Activated T-cell treated with anti-CD3 and anti-CD28 coated beads, Interleukin-2, amount 50 U/mL, for 4 hours (primary cell): ENCODE measurements around the gene CHRD. TPM values are rescaled to one million over a fixed set of nuclear protein-coding genes. Genes with fewer than 3 reads are reported as not detected.
A peak's percentile ranks its signal among the peaks of the same experiment; 100 is the strongest.
"Not testable (repeated sequence)": the region's sequence is repeated elsewhere in the genome, so short reads cannot be mapped to it uniquely, and the experiment has no call there.

Source experiments
- ATAC-seq, 2 donors: fragments of 200-7000 bp; cut with Tn5 transposase; one replicate each; pipeline ENCODE4 v1.10.0; 2021
- DNase-seq: peaks from one replicate; pipeline ENCODE4 v3.0.0-alpha.2; 2020
- H3K27me3 Mint-ChIP-seq: one replicate; pipeline ENCODE4 v1.8.0; 2021; ENCODE audit warnings: low read depth, mixed read lengths
- H3K36me3 Mint-ChIP-seq: one replicate; pipeline ENCODE4 v1.8.0; 2022; ENCODE audit warnings: mixed read lengths; ENCODE audit not compliant: insufficient read depth
- H3K4me1 Mint-ChIP-seq: one replicate; pipeline ENCODE4 v1.8.0; 2021; ENCODE audit warnings: low read depth, mixed read lengths
- H3K4me3 Mint-ChIP-seq: one replicate; pipeline ENCODE4 v1.8.0; 2021; ENCODE audit warnings: mild to moderate bottlenecking, moderate library complexity, mixed read lengths
- H3K9me3 Mint-ChIP-seq: one replicate; pipeline ENCODE4 v1.8.0; 2021; ENCODE audit warnings: mixed read lengths
- total RNA-seq, 3 donors: library from RNA; stranded (reverse); gene quantifications; one replicate each; pipeline ENCODE4 v1.2.1, GENCODE V29; 2021

CHRD gene
- total RNA-seq, 3 donors from 2014 or later: 0.11 to 0.33 TPM; not detected in 1

GRCh38 chr3:184339451-184340135 is 40.3 kb upstream of the CHRD start:
- peaks cover 34% of the 10 kb centered on the region for H3K4me1 Mint-ChIP-seq
- not testable (repeated sequence) for H3K9me3 Mint-ChIP-seq, DNase-seq, H3K27me3 Mint-ChIP-seq, ATAC-seq, H3K4me3 Mint-ChIP-seq, H3K36me3 Mint-ChIP-seq

DNA sequence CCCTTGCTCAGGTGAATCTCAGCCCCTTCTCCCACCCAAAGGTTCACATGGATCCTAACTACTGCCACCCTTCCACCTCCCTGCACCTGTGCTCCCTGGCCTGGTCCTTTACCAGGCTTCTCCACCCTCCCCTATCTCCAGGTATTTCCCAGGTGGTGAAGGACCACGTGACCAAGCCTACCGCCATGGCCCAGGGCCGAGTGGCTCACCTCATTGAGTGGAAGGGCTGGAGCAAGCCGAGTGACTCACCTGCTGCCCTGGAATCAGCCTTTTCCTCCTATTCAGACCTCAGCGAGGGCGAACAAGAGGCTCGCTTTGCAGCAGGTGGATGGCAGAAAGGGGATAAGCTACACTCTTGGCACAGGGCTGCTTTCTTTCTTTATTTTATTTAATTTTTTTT is 37.9 kb upstream of the CHRD start:
- DNase-seq: no peak
- Mint-ChIP-seq H3K36me3 (peaks cover 10% of the 10 kb centered on the region), H3K9me3 (no peaks in the 10 kb centered on the region), H3K4me1 (peaks cover 19% of the 10 kb centered on the region), H3K4me3 (no peak overlapping the region), H3K27me3 (no peaks in the 10 kb centered on the region)
- ATAC-seq: no peak

- Mint-ChIP-seq H3K36me3 (peaks cover 10% of the 10 kb centered on the region), H3K4me1 (peaks cover 5% of the 10 kb centered on the region), H3K9me3 (no peaks in the 10 kb centered on the region), H3K27me3 (no peaks in the 10 kb centered on the region), H3K4me3 (no peak overlapping the region)
- ATAC-seq: no peak
- no peak for DNase-seq
Observed at GRCh38 chr3:184343200-184343876, 36.5 kb upstream of the CHRD start.

- H3K36me3 Mint-ChIP-seq: peaks cover 10% of the 10 kb centered on the region
- no peak for ATAC-seq
- no peak for DNase-seq
- H3K27me3 Mint-ChIP-seq: no peaks in the 10 kb centered on the region
- no peaks in the 10 kb centered on the region for H3K9me3 Mint-ChIP-seq
- H3K4me3 Mint-ChIP-seq: no peak overlapping the region
- peaks cover 3% of the 10 kb centered on the region for H3K4me1 Mint-ChIP-seq
Observed at GRCh38 chr3:184344579-184345316, 35.1 kb upstream of the CHRD start.

DNA sequence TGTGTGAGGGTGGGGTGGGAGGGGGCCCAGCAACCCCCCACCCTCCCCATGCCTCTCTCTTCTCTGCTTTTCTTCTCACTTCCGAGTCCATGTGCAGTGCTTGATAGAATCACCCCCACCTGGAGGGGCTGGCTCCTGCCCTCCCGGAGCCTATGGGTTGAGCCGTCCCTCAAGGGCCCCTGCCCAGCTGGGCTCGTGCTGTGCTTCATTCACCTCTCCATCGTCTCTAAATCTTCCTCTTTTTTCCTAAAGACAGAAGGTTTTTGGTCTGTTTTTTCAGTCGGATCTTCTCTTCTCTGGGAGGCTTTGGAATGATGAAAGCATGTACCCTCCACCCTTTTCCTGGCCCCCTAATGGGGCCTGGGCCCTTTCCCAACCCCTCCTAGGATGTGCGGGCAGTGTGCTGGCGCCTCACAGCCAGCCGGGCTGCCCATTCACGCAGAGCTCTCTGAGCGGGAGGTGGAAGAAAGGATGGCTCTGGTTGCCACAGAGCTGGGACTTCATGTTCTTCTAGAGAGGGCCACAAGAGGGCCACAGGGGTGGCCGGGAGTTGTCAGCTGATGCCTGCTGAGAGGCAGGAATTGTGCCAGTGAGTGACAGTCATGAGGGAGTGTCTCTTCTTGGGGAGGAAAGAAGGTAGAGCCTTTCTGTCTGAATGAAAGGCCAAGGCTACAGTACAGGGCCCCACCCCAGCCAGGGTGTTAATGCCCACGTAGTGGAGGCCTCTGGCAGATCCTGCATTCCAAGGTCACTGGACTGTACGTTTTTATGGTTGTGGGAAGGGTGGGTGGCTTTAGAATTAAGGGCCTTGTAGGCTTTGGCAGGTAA is 34.3 kb upstream of the CHRD start:
- peak; percentile 58 to 64 for ATAC-seq
- H3K4me1 Mint-ChIP-seq: peaks cover 3% of the 10 kb centered on the region
- H3K9me3 Mint-ChIP-seq: no peaks in the 10 kb centered on the region
- H3K36me3 Mint-ChIP-seq: peaks cover 9% of the 10 kb centered on the region
- no peak for DNase-seq
- H3K4me3 Mint-ChIP-seq: no peak overlapping the region
- no peaks in the 10 kb centered on the region for H3K27me3 Mint-ChIP-seq

DNA sequence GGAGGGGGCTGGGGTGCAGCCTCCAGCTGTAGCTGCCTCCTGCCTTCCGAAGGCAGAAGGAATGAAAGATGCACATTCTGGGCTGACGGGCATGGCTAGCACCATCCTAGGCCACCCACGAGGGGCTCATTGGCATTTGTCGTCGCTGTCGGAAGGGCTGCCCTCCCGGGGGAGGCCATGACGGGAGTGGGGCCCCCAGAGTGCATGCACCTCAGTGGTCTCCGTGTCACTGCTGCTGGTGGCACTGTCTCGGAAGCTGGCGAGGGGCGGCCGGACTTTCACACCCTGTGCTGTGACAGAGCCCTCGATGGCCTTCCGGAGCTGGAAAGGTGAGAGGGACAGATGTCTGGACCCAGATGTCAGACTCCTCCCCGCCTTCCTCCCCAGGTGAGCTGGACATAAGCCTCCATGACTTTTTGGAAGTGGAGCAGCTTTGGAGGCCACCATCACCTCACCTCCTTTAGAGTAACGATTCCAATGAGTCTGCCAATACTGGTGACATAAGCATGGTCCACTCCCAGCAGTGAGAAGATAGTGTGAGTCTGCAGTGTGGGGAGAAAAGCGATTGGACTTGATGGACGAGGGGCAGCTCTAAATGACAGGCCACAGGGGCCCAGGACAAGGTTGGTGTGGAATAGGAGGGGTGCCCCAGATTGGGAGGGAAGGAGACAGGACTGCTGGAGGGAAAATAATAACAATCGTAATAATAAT is 33.2 kb upstream of the CHRD start:
- ATAC-seq: no peak
- Mint-ChIP-seq H3K4me1 (no peaks in the 10 kb centered on the region), H3K27me3 (no peaks in the 10 kb centered on the region), H3K9me3 (no peaks in the 10 kb centered on the region), H3K36me3 (peaks cover 4% of the 10 kb centered on the region), H3K4me3 (no peak overlapping the region)
- no peak for DNase-seq

GRCh38 chr3:184347321-184348056 is 32.4 kb upstream of the CHRD start:
- peaks cover 4% of the 10 kb centered on the region for H3K36me3 Mint-ChIP-seq
- no peaks in the 10 kb centered on the region for H3K27me3 Mint-ChIP-seq
- H3K4me1 Mint-ChIP-seq: no peaks in the 10 kb centered on the region
- DNase-seq (no peak), ATAC-seq (no peak)
- H3K9me3 Mint-ChIP-seq: no peaks in the 10 kb centered on the region
- no peak overlapping the region for H3K4me3 Mint-ChIP-seq

DNA sequence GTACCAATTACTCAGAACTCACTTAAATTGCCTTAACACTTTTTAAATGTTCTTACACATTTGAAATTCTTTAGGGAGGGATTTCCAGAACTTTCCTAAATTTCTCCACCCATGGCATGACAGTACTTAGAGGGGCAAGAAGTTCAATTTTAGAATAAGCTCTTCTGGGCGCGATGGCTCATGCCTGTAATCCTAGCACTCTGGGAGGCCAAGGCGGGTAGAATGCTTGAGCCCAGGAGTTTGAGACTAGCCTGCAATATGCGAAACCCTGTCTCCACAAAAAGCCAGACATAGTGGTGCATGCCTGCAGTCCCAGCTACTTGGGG is 31.8 kb upstream of the CHRD start:
- Mint-ChIP-seq H3K27me3 (no peaks in the 10 kb centered on the region), H3K4me3 (no peak overlapping the region), H3K4me1 (no peaks in the 10 kb centered on the region), H3K9me3 (no peaks in the 10 kb centered on the region), H3K36me3 (peaks cover 4% of the 10 kb centered on the region)
- DNase-seq (no peak), ATAC-seq (no peak)

DNA sequence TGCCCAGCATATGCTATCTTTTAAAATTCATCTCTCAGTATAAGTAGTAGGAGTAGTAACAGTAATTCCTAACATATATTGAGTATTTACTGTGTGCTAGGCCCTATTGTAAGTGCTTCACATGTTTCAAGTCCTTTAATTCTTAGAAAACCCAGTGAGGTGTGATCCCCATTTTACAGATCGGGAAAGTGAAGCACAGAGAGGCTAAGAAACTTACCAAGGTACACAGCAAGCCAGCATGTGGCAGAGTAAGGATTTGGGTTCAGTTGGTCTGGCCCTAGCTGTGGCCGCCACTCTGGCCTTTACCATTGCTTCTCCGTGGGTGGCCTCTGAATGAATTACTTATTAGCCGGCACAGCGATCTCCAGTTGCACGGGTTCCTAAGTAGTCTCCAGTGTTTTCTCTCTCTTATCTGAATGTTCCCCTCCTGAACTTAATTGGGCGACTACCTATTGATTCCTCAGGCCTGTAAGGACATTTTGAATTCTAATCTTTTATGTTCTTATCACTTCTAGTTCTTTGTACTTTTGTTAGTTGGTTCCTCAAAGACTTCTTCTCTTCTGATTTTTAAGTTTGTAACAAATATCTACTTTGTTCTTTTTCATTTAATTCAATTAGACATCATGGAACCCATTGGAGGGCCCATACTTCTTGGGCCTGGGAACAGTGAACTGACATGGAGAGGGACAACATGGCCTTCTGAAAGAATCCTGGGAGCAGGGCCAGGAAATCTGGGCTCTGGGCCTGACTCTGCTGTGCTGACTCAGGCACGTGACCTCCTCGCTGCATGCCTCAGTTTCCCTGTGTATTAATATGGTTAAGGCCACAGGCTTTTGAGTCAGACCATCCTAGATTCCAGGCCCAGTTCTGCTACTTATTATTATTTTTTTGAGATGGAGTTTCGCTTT is 30.0 kb upstream of the CHRD start:
- Mint-ChIP-seq H3K4me3 (no peak overlapping the region), H3K4me1 (peaks cover 2% of the 10 kb centered on the region), H3K36me3 (peaks cover 4% of the 10 kb centered on the region), H3K9me3 (no peaks in the 10 kb centered on the region), H3K27me3 (no peaks in the 10 kb centered on the region)
- DNase-seq: no peak
- no peak for ATAC-seq

DNA sequence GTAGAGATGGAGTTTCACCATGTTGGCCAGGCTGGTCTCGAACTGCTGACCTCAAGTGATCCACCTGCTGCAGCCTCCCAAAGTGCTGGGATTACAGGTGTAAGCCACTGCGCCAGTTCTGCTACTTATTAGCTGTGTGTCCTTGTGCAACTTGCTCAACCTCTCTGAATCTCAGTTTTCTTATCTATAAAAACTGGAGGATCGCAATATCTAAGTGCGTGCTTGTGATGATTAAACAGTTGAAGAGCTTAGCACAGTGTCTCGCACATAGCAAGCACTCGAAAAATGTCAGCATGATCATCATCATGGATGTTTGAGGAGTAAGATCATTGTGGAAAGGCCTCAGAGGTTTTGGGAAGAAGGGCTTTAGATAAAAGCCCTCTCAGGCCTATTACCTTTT is 29.2 kb upstream of the CHRD start:
- no peaks in the 10 kb centered on the region for H3K27me3 Mint-ChIP-seq
- H3K36me3 Mint-ChIP-seq: peaks cover 3% of the 10 kb centered on the region
- no peaks in the 10 kb centered on the region for H3K9me3 Mint-ChIP-seq
- DNase-seq (no peak), ATAC-seq (no peak)
- H3K4me3 Mint-ChIP-seq: no peak overlapping the region
- H3K4me1 Mint-ChIP-seq: peaks cover 2% of the 10 kb centered on the region

DNA sequence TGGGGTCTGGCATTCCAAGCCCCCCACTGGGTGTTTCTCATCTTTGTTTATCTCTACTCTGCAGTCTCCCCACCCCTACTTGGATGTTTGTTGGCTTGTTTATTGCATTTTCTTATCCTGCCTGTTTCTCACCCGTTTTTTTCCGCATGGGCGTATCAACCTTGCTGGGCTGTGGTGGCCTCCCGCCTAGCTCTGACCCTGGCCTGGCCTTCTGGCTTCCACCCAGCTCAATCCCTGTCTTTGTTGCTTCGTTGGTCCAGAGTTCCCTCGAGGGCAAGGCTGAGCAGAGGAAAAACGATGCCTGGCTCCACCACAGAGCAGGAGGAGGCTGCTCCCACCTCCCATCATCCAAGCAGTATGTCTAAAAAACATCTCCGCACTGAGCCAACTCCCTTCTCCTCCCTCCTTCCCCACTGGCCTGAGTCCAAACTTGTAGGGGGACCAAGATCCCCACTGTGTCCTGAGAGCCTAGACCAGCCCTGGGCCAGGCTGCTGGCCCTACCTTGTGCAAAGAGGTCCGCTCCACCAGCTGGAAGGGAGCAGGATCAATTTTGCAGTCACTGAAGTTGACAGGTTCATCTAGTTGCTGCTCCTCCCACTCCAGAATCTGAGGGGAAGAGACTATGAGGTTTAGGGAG is 28.2 kb upstream of the CHRD start:
- Mint-ChIP-seq H3K9me3 (no peaks in the 10 kb centered on the region), H3K36me3 (peaks cover 3% of the 10 kb centered on the region), H3K27me3 (no peaks in the 10 kb centered on the region), H3K4me1 (peaks cover 2% of the 10 kb centered on the region), H3K4me3 (no peak overlapping the region)
- DNase-seq (no peak), ATAC-seq (no peak)

DNA sequence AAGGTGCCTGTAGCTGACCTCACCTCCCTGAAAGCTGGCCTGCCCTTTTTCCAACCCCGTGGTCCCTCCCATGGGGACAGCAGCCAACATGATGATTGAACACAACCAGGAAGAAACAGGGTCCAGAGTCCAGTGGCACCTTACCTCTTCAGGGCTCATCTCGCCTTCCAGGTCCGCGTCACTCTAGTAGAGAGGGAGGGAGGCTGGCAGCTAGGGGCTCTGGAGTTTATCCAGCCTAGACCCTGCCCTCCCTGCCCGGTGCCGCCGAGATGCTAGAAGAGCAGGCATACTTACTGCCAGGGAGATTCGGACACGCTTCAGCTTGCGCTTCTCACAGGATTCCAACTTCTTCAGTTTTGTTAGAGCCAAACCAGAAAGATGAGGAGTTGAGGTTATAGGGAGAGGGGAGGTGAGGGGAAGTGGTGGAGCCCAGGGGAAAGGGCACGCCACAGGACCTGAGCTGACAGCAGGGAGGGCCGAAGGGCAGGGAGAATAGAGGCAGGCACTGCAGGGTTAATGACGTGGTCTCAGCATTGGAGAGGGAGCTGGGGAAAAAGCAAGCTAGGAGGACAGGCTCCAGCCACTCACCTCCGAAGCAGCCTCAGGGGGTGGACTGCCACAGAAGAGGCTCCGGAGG is 27.6 kb upstream of the CHRD start:
- Mint-ChIP-seq H3K4me1 (peaks cover 2% of the 10 kb centered on the region), H3K9me3 (no peaks in the 10 kb centered on the region), H3K36me3 (peaks cover 3% of the 10 kb centered on the region), H3K27me3 (no peaks in the 10 kb centered on the region), H3K4me3 (no peak overlapping the region)
- DNase-seq (no peak), ATAC-seq (no peak)
